Activated T-helper 9 cell treated with anti-CD3 and anti-CD28 coated beads, Interleukin-2, amount 50 U/mL, for 16 hours (primary cell): ENCODE measurements around the gene ETV7.

Experiments used
- DNase-seq: peaks from one replicate; pipeline ENCODE4 v3.0.0-alpha.2; 2020; ENCODE audit warnings: low read depth

ETV7 gene

GRCh38 chr6:36383606-36384005 is 3.9 kb downstream of the ETV7 start:
- no peak for DNase-seq

DNA sequence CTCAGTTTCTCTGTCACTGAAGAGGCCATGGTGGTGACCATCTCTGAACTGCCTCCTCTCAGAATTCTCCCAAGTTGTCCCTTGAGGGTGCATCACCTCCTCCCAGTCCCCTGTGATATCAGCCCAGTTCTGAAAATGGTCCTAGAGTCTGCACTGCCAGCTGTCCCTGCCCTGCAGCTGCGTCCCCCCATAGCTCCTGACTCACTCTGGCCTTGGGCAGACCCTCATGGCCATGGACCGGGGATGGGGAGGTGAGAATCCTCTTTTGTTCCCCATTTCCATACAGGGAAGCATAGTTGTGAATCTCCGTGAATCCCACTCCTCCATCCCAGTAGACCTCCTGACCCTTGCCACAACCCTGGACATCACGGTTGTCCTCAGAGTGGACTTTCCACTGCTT is 4.5 kb downstream of the ETV7 start:
- DNase-seq = no peak

DNA sequence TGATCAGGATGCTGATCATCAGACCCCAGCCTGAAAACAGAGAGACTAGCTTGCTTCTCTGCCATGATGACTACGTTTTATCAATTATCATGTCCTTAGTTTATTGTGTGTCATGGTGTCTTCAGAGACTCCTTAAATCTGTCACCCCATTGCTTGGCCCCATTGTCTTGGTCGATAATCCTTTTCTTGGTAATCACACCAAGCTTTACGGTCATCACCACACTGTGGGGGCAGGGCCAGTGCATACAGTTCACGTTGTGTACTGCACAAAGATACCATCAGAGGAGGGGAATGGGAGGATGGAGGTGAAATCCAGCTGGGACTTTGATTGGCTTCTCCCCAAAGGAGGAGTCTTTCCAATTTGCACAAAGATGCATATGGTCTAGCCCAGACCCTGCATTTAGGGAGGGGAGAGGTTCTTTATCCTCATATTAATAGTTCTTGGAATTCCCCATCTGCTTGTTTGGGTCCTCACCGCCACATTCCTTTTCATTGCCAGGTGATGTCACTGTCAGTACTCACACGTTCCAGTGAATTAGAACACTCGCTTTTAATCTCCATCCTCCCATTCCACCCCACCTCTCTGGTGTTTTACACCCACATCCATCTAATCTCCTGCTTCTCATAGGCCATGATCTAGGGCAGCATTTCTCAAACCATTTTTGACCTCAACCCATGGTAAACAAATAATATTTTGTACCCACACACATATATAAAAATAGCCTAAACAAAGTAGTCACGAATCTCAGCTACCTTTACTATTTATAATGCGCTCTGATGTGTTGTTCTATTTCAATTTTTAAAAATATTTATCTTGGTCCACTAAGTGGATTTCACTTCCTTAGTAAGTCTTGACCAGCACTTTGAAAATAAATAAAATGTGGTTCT is 5.7 kb downstream of the ETV7 start:
- no peak for DNase-seq

- no peak for DNase-seq
Observed at GRCh38 chr6:36380166-36380565, 7.3 kb downstream of the ETV7 start.

- no peak for DNase-seq
Observed at GRCh38 chr6:36378936-36379335, 8.5 kb downstream of the ETV7 start.

DNA sequence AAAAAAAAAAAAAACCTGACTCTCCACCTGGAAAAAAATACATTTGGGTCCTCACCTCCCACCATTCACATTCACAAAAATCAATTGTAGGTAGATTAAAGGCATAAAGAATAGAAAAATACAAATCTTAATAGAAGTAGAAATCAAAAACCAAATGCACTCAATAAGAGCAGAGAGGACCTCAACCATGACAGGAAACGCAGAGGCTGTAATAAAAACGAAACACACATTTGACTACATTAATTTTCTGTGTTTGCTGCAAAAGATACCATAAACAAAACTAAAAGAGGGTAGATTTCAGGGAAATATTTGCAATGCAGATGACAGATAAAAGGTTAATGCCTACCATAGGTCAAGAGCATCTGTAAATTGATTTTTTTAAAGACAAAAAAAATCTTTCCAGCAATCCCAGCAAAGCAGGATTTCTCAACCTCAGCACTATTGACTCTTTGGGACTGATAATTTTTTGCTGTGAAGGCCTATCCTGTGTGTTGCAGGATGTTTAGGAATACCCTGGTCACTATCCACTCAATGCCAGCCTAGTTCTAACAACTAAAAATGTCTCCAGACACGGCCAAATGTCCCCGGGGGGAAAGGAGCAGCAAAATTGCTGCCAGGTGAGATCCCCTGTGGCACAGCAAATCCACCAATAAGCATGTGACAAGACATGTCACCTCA is 9.1 kb downstream of the ETV7 start:
- DNase-seq = no peak

DNA sequence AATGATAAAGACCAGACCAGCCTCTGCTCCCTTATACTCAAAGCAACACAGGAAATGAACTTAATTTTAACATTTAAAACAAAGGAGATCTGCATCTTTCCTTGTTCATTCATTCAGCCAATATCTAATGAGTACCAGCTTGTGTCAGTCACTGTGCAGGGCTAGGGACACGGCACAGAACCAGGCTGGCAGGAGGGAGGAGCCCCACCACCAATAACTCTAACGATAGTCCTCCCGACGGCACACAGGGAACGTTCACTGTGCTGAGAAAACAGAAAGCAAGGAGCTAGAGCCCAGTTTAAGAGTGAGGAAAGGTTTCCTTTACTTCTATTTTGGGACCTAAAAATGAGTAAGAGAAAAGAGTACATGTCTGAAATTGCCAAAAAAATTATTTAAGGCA is 9.9 kb downstream of the ETV7 start:
- no peak for DNase-seq

DNA sequence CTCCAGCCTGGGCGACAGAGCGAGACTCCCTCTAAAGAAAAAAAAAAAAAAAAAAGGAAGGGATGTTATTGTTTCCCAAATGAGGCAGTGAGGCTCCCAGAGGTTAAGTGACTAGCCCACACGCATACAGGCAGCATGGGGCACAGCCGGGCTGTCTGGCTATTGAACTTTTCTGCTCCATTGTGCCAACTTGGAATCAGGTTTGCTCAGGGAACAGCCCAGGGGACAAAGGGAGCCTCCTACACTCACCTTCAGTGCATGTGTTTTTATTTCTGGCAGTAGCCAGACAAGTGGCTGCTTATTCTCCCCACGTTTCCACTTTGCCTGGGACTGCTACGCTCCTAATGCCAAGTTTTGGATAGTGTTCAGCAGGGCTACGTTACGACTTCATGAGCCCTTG is 10.7 kb downstream of the ETV7 start:
- DNase-seq = no peak

GRCh38 chr6:36376183-36376582 is 11.3 kb downstream of the ETV7 start:
- no peak for DNase-seq

DNA sequence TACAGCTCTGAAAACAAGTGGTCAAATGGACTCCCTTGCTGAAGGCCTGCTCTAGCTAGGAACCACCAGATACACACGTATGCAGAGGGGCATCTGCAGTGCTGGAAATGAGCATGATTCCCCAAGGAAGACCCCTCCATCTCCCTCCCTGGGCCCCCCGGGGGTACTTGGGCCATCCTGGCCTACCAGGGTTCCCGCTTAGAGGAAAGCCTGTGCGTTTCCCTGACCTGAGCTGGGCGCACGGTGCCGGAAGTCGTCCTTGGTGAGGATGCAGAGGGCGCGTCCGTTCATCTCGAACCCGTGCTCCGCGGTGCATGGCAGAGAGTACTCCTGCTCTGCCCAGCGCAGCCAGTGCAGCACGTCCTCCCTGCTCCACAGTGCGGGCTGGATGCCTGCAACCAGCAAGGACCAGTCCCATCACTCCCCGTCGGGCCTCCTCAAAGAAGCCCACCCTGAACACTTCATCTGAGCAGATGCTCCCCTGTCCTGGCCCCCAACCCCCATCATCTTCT is 11.8 kb downstream of the ETV7 start:
- DNase-seq = no peak

GRCh38 chr6:36374972-36375371 is 12.5 kb downstream of the ETV7 start:
- no peak for DNase-seq

GRCh38 chr6:36374194-36374593 is 13.3 kb downstream of the ETV7 start:
- DNase-seq = no peak

GRCh38 chr6:36373368-36374019 is 14.0 kb downstream of the ETV7 start:
- DNase-seq = no peak

DNA sequence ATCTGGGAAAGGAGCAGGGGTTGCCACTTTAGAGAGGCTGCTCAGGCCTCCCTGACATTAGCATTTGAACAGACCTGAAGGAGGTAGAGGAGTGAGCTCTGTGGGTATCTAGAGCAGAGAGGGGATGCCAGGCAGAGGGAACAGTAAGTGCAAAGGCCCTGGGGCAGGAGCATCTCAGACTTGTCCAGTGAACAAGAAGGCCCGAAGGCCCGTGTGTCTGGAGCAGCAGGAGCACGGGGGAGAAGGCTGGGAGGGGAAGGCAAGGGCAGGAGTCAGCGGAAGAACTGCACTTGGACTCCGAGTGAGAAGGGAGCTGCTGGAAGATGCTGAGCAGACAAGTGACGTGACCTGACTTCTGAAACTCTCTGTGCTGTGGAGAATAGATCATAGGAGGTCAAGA is 15.4 kb downstream of the ETV7 start:
- DNase-seq = no peak

- no peak for DNase-seq
Observed at GRCh38 chr6:36371211-36371610, 16.3 kb downstream of the ETV7 start.

DNA sequence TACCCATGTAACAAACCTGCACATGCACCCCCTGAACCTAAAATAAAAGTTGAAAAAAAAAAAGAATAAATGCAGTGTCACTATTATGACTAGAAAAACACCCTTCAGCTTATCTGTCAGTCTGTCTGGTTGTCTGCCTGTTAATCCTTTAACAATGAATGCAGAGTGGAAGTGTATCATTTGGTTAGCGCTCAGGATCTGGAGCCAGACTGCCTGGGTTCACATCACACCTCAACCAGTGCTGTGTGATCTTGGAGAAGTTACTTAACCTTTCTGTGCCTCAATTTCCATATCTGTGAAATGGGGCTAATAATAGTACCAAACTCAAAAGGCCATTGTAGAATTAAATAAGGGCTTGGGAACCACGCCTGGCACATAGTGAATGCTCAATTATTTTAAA is 16.8 kb downstream of the ETV7 start:
- DNase-seq = no peak

- DNase-seq = no peak
Observed at GRCh38 chr6:36368921-36369865, 18.3 kb downstream of the ETV7 start.

- DNase-seq = no peak
Observed at GRCh38 chr6:36368421-36368820, 19.0 kb downstream of the ETV7 start.

- no peak for DNase-seq
Observed at GRCh38 chr6:36367743-36368142, 19.7 kb downstream of the ETV7 start.

DNA sequence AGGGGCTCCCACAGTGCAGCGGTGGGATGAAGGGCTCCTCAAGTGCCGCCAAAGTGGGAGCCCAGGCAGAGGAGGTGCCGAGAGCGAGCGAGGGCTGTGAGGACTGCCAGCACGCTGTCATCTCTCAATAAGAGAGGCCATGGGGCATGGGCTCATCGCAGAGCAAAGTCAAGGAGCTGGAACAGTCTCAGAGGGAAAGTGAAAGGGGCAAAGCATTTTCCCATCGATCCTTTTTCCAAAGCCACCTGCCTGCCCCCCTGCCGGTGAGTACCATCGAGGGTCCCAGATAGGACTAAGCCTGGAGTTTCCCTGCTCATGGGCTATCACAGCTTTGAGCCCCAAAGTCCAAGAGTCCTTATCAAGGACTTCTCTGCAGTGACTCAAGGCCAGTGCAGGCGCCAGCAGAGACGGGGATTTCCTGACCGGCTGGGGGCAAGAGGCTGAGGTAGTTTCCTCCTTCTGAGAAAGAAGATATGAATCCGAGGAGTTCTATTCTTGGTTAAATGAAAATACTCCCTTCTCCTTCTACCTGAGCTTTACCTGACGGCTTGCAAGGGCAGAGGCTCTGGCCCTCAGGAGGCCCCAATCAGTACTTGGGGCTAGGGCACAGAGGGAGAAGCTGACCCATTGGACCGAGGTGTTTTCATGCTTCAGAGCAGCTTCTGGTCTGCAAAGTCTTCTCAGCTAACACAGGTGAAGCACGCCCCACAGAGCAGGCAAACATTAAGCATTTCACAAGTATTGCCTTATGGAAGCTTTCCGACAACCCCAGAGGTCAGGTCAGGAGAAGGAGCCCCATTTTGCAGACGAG is 22.6 kb downstream of the ETV7 start:
- no peak for DNase-seq
